Temporal lobe (tissue), 2 donors: Measurements from ENCODE around the gene ANKRD10. TPM values are rescaled to one million over a fixed set of nuclear protein-coding genes. Genes with fewer than 3 reads are reported as not detected.

ENCODE experiments used
- small RNA-seq: library from RNA; depleted of rRNA; stranded (forward); fragments of <200 nt; gene quantifications from one replicate; pipeline ENCODE3, GENCODE V24; 2014; ENCODE audit warnings: low replicate concordance
- total RNA-seq: library from RNA; depleted of rRNA; stranded (reverse); fragments of >200 nt; gene quantifications from one replicate; pipeline ENCODE4 v1.2.3, GENCODE V29; 2014

Gene ANKRD10
- total RNA-seq, 1 donor from 2014 or later, result 103 TPM

Small RNA genes within 50 kb of the gene (small RNA-seq; reads per million reads assigned to genes)
- gene AL442128.1, result not detected

Other genes with a start within 250 kb of the ANKRD10 start
- gene CARS2, start 209.0 kb downstream of the ANKRD10 start, total RNA-seq, result 36.1 TPM
- gene ING1, start 201.4 kb downstream of the ANKRD10 start, total RNA-seq, result 12.8 TPM
- 113 TPM for gene ARHGEF7, start 200.2 kb upstream of the ANKRD10 start, total RNA-seq